KMS-11 (cell line): ENCODE data around the gene C16orf87.

Experiments used
- H2AFZ ChIP-seq: fragments of 200-600 bp; sonication (generic); 2 replicates; pipeline ENCODE4 v1.6.1; 2016; ENCODE audit warnings: antibody characterized with exemption, mixed run types, low read depth
- H3K27ac ChIP-seq: fragments of 200-600 bp; sonication (generic); 2 replicates; pipeline ENCODE4 v1.6.1; 2016; ENCODE audit warnings: mild to moderate bottlenecking, mixed run types
- H3K27me3 ChIP-seq: fragments of 200-600 bp; sonication (generic); 2 replicates; pipeline ENCODE4 v1.6.1; 2017; ENCODE audit warnings: mild to moderate bottlenecking, low read depth, mixed run types, moderate library complexity; ENCODE audit not compliant: insufficient read depth
- H3K36me3 ChIP-seq: fragments of 200-600 bp; sonication (generic); 2 replicates; pipeline ENCODE4 v1.6.1; 2017; ENCODE audit warnings: mild to moderate bottlenecking, mixed run types; ENCODE audit not compliant: insufficient read depth
- H3K4me1 ChIP-seq: fragments of 200-600 bp; sonication (generic); 2 replicates; pipeline ENCODE4 v1.6.1; 2016; ENCODE audit warnings: mild to moderate bottlenecking, low read depth, mixed run types; ENCODE audit not compliant: poor library complexity, severe bottlenecking
- H3K4me2 ChIP-seq: fragments of 200-600 bp; sonication (generic); 2 replicates; pipeline ENCODE4 v1.7.0; 2016; ENCODE audit warnings: mild to moderate bottlenecking, mixed run types
- H3K4me3 ChIP-seq: fragments of 200-600 bp; sonication (generic); IDR thresholded peaks from 2 replicates; pipeline ENCODE4 v1.6.1; 2017; ENCODE audit warnings: low read depth, low read length, mixed read lengths; ENCODE audit not compliant: insufficient read depth
- H3K79me2 ChIP-seq: fragments of 200-600 bp; sonication (generic); 2 replicates; pipeline ENCODE4 v1.6.1; 2016; ENCODE audit warnings: low read depth, mixed run types; ENCODE audit not compliant: insufficient read depth
- H3K9ac ChIP-seq: fragments of 200-600 bp; sonication (generic); 2 replicates; pipeline ENCODE4 v1.6.1; 2016; ENCODE audit warnings: mild to moderate bottlenecking, mixed run types
- H4K20me1 ChIP-seq: fragments of 200-600 bp; sonication (generic); 2 replicates; pipeline ENCODE4 v1.6.1; 2016; ENCODE audit warnings: mild to moderate bottlenecking, mixed run types; ENCODE audit not compliant: insufficient read depth
- CTCF ChIP-seq: fragments of 200-600 bp; sonication (generic); conservative IDR thresholded peaks from 2 replicates; pipeline ENCODE4 v1.6.1; 2017; ENCODE audit warnings: low read depth, mild to moderate bottlenecking, antibody characterized with exemption, low read length, moderate library complexity, mixed read lengths

Gene C16orf87

GRCh38 chr16:46844771-46845170 lies 13.8 kb upstream of the C16orf87 start:
- H2AFZ ChIP-seq, result no peak overlapping the region
- no peaks in the 10 kb centered on the region for H4K20me1 ChIP-seq
- H3K27ac ChIP-seq, result no peak overlapping the region
- no peaks in the 10 kb centered on the region for H3K27me3 ChIP-seq
- H3K79me2 ChIP-seq, result no peaks in the 10 kb centered on the region
- H3K36me3 ChIP-seq, result no peaks in the 10 kb centered on the region
- no peak overlapping the region for H3K4me3 ChIP-seq
- no peak overlapping the region for H3K4me2 ChIP-seq
- H3K9ac ChIP-seq, result no peak overlapping the region
- TF ChIP-seq CTCF, result no peak
- H3K4me1 ChIP-seq, result no peaks in the 10 kb centered on the region

- Histone ChIP-seq H3K4me1 (no peaks in the 10 kb centered on the region), H3K27ac (no peak overlapping the region), H2AFZ (no peak overlapping the region), H3K36me3 (no peaks in the 10 kb centered on the region), H4K20me1 (no peaks in the 10 kb centered on the region), H3K27me3 (no peaks in the 10 kb centered on the region), H3K4me3 (no peak overlapping the region), H3K4me2 (no peak overlapping the region), H3K9ac (no peak overlapping the region), H3K79me2 (no peaks in the 10 kb centered on the region)
- no peak for TF ChIP-seq CTCF
Observed at GRCh38 chr16:46843898-46844642, 13.1 kb upstream of the C16orf87 start.

GRCh38 chr16:46842192-46842895 lies 11.4 kb upstream of the C16orf87 start:
- H4K20me1 ChIP-seq, result no peaks in the 10 kb centered on the region
- no peak for TF ChIP-seq CTCF
- no peak overlapping the region for H3K9ac ChIP-seq
- no peak overlapping the region for H2AFZ ChIP-seq
- H3K79me2 ChIP-seq, result no peaks in the 10 kb centered on the region
- peaks cover under 1% of the 10 kb centered on the region for H3K4me1 ChIP-seq
- no peak overlapping the region for H3K27ac ChIP-seq
- no peak overlapping the region for H3K4me3 ChIP-seq
- no peak overlapping the region for H3K4me2 ChIP-seq
- H3K27me3 ChIP-seq, result no peaks in the 10 kb centered on the region
- H3K36me3 ChIP-seq, result no peaks in the 10 kb centered on the region

GRCh38 chr16:46839986-46840443 lies 9.0 kb upstream of the C16orf87 start:
- Histone ChIP-seq H4K20me1 (no peaks in the 10 kb centered on the region), H3K4me3 (no peak overlapping the region), H3K4me1 (peaks cover 10% of the 10 kb centered on the region), H3K9ac (no peak overlapping the region), H2AFZ (no peak overlapping the region), H3K27me3 (no peaks in the 10 kb centered on the region), H3K4me2 (no peak overlapping the region), H3K36me3 (no peaks in the 10 kb centered on the region), H3K27ac (no peak overlapping the region), H3K79me2 (no peaks in the 10 kb centered on the region)
- no peak for TF ChIP-seq CTCF
